HG02571 (cell line): ENCODE measurements around the gene ERVFRD-1.

ENCODE experiments used
- ATAC-seq: cut with Tn5 transposase; IDR thresholded peaks from one replicate; pipeline ENCODE4 v1.9.1; 2021; ENCODE audit warnings: mild to moderate bottlenecking, moderate library complexity; ENCODE audit not compliant: unreplicated experiment

The ERVFRD-1 gene

DNA sequence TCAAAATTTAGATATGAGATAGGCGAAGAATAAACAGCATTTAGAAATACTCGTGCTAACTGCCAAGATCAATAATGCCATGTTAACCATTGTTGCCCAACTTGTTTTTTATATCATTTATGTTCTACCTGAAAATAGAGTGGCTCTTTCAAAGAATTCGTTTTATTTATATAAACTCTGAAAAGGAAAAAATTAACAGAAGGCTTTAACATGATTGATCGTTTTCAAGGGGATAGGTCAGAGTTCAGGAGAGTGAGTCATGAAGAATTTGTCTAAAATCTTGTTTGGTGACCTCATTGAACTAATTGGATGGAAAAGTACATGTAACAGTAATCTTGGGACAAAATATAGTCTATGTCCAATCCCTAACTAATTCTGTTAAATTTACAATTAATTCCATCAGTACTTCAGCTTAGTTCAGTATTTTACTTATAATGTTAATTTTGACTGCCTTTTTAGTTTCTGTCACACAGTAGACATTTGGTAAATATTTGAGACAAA, 56.3 kb downstream of the ERVFRD-1 start:
- no peak for ATAC-seq

DNA sequence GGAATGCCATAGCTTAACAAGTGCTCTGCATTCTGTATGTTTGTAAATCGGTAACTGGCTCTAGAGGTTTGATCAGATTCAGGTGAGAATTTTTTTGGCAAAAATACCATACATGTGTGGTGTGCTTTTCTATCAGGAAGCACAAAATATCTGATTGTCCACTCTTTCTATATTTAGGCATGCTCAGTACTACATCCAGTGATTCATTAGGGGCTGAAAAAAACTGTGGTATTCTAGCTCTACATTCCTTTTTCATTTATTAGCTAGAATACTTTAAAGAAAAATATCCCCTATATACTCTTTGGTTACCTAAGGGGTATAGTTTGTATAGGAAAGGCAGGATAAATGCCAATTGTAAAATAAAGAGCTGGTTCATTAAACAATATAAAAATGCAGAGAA, 56.8 kb downstream of the ERVFRD-1 start:
- ATAC-seq: no peak

DNA sequence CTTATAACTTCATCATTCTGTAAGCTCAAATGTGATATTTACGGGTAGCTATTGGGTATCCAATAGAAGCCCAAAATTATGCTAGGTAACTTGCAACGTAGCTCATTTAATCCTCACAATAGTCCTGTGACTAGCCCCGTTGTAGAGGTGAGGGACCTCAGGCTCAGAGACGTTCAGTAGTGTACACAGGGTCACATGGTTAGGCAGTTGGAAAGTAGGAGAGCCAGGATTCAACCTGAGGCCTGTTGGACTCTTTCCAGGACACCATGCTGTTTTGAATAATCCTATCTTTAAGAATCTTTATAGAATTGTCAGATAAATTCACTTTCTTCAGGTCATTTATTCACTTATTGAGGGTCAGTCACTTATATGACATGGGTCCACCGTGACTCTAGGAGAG, 58.2 kb downstream of the ERVFRD-1 start:
- ATAC-seq: no peak
